IPS-18a (cell line): ENCODE data around the gene TMEM231.
"Not testable (repeated sequence)": the region's sequence is repeated elsewhere in the genome, so short reads cannot be mapped to it uniquely, and the experiment has no call there.

Source experiments
- H3K27ac ChIP-seq: one replicate; pipeline ENCODE4 v1.5.1; 2013; ENCODE audit warnings: low read length
- H3K27me3 ChIP-seq: one replicate; pipeline ENCODE4 v1.6.1; 2013; ENCODE audit warnings: mild to moderate bottlenecking, low read length; ENCODE audit not compliant: control insufficient read depth, insufficient read depth
- H3K36me3 ChIP-seq: one replicate; pipeline ENCODE4 v1.6.1; 2013; ENCODE audit warnings: low read depth, low read length; ENCODE audit not compliant: control insufficient read depth
- H3K4me1 ChIP-seq: one replicate; pipeline ENCODE4 v1.6.1; 2013; ENCODE audit warnings: low read depth, low read length; ENCODE audit not compliant: control insufficient read depth
- H3K4me3 ChIP-seq: one replicate; pipeline ENCODE4 v1.5.1; 2013; ENCODE audit warnings: low read length
- H3K9ac ChIP-seq: one replicate; pipeline ENCODE4 v1.6.1; 2013; ENCODE audit warnings: mild to moderate bottlenecking, low read length, moderate library complexity
- H3K9me3 ChIP-seq: one replicate; pipeline ENCODE4 v1.6.1; 2013; ENCODE audit warnings: low read depth, low read length; ENCODE audit not compliant: control insufficient read depth

Gene TMEM231

GRCh38 chr16:75565640-75566039, 9.6 kb upstream of the TMEM231 start:
- Histone ChIP-seq H3K9ac (no peak overlapping the region), H3K4me1 (peaks cover 19% of the 10 kb centered on the region), H3K4me3 (peak overlapping the region; percentile 78), H3K27ac (no peak overlapping the region), H3K36me3 (peaks cover 29% of the 10 kb centered on the region), H3K27me3 (no peaks in the 10 kb centered on the region), H3K9me3 (no peaks in the 10 kb centered on the region)

- peak overlapping the region; percentile 12 for H3K9ac ChIP-seq
- no peaks in the 10 kb centered on the region for H3K27me3 ChIP-seq
- peak overlapping the region; percentile 33 for H3K27ac ChIP-seq
- peaks cover 25% of the 10 kb centered on the region for H3K4me1 ChIP-seq
- no peaks in the 10 kb centered on the region for H3K36me3 ChIP-seq
- no peak overlapping the region for H3K4me3 ChIP-seq
- no peaks in the 10 kb centered on the region for H3K9me3 ChIP-seq
Observed at GRCh38 chr16:75559564-75560372, 3.7 kb upstream of the TMEM231 start.

GRCh38 chr16:75558846-75559401, 2.9 kb upstream of the TMEM231 start:
- no peaks in the 10 kb centered on the region for H3K9me3 ChIP-seq
- H3K27me3 ChIP-seq = no peaks in the 10 kb centered on the region
- H3K4me3 ChIP-seq = no peak overlapping the region
- H3K27ac ChIP-seq = no peak overlapping the region
- H3K9ac ChIP-seq = no peak overlapping the region
- no peaks in the 10 kb centered on the region for H3K36me3 ChIP-seq
- H3K4me1 ChIP-seq = peaks cover 21% of the 10 kb centered on the region

- Histone ChIP-seq H3K36me3 (no peaks in the 10 kb centered on the region), H3K4me3 (peak overlapping the region; percentile 94), H3K9me3 (no peaks in the 10 kb centered on the region), H3K9ac (no peak overlapping the region), H3K27ac (no peak overlapping the region), H3K27me3 (no peaks in the 10 kb centered on the region), H3K4me1 (peaks cover 18% of the 10 kb centered on the region)
Observed at GRCh38 chr16:75556431-75556950, 439 bp upstream of the TMEM231 start.

GRCh38 chr16:75555213-75555706, 792 bp downstream of the TMEM231 start:
- H3K4me3 ChIP-seq = peak overlapping the region; percentile 94

GRCh38 chr16:75552951-75553350, 3.1 kb downstream of the TMEM231 start:
- no peaks in the 10 kb centered on the region for H3K9me3 ChIP-seq
- H3K4me3 ChIP-seq = no peak overlapping the region
- no peaks in the 10 kb centered on the region for H3K36me3 ChIP-seq
- H3K9ac ChIP-seq = no peak overlapping the region
- no peaks in the 10 kb centered on the region for H3K27me3 ChIP-seq
- peaks cover 4% of the 10 kb centered on the region for H3K4me1 ChIP-seq
- H3K27ac ChIP-seq = no peak overlapping the region

More at GRCh38 chr16:75555213-75555706, 792 bp downstream of the TMEM231 start:
- peak overlapping the region; percentile 85 for H3K9ac ChIP-seq
- peak overlapping the region; percentile 61 for H3K27ac ChIP-seq
- H3K9me3 ChIP-seq = no peaks in the 10 kb centered on the region
- H3K36me3 ChIP-seq = no peaks in the 10 kb centered on the region
- peaks cover 16% of the 10 kb centered on the region for H3K4me1 ChIP-seq
- H3K27me3 ChIP-seq = no peaks in the 10 kb centered on the region

GRCh38 chr16:75550211-75550662, 5.8 kb downstream of the TMEM231 start:
- Histone ChIP-seq H3K4me3 (no peak overlapping the region), H3K27me3 (no peaks in the 10 kb centered on the region), H3K27ac (peak overlapping the region; percentile 22), H3K36me3 (no peaks in the 10 kb centered on the region), H3K9me3 (no peaks in the 10 kb centered on the region), H3K9ac (peak overlapping the region; percentile 3), H3K4me1 (peaks cover 4% of the 10 kb centered on the region)

- H3K36me3 ChIP-seq, H3K9ac ChIP-seq, H3K27ac ChIP-seq, H3K4me3 ChIP-seq, H3K9me3 ChIP-seq, H3K4me1 ChIP-seq, H3K27me3 ChIP-seq: not testable (repeated sequence)
Observed at GRCh38 chr16:75548456-75548855, 7.6 kb downstream of the TMEM231 start.

GRCh38 chr16:75546293-75546692, 9.8 kb downstream of the TMEM231 start:
- Histone ChIP-seq H3K36me3 (no peaks in the 10 kb centered on the region), H3K4me3 (no peak overlapping the region), H3K27ac (no peak overlapping the region)

GRCh38 chr16:75545879-75546278, 10.2 kb downstream of the TMEM231 start:
- not testable (repeated sequence) for H3K4me1 ChIP-seq, H3K36me3 ChIP-seq, H3K27me3 ChIP-seq, H3K9ac ChIP-seq, H3K4me3 ChIP-seq, H3K27ac ChIP-seq, H3K9me3 ChIP-seq

More at GRCh38 chr16:75546293-75546692, 9.8 kb downstream of the TMEM231 start:
- no peaks in the 10 kb centered on the region for H3K9me3 ChIP-seq
- no peaks in the 10 kb centered on the region for H3K27me3 ChIP-seq
- no peaks in the 10 kb centered on the region for H3K4me1 ChIP-seq
- no peak overlapping the region for H3K9ac ChIP-seq

- H3K4me1 ChIP-seq, H3K9ac ChIP-seq, H3K27ac ChIP-seq, H3K4me3 ChIP-seq, H3K36me3 ChIP-seq, H3K27me3 ChIP-seq, H3K9me3 ChIP-seq: not testable (repeated sequence)
Observed at GRCh38 chr16:75542462-75542861, 13.6 kb downstream of the TMEM231 start.
